Activated T-helper 1 cell treated with Interleukin-2 at 50 U/mL for 16 hours (primary cell): Measurements from ENCODE around the gene UBE2D2.

Source experiments
- DNase-seq: peaks from one replicate; pipeline ENCODE4 v3.0.0-alpha.2; 2020; ENCODE audit warnings: low read depth

UBE2D2 gene

GRCh38 chr5:139676951-139677735 is 116.0 kb downstream of the UBE2D2 start:
- no peak for DNase-seq
